ENCODE data around the gene DAPP1.

DNA sequence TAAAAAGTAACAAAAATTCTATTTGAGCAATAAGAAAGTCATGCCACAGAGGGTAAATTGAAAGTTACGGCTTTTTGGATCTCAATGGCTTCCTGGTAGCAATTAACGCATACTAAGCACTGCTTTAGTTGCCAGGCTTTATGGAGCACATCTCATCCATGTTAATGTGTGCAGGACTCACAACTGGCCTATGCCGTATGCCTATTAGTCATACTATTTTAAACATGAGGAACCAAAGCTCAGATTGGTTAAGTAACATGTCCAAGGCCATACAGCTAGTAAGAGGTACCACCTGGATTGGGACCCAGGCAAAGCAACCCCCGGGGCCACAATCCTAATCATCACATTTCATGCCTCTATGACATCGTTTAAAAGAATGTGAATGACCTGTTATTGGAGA is 17.1 kb downstream of the DAPP1 start:
- TF ChIP-seq CTCF (conservative IDR thresholded peaks at IDR 0.05; ENCODE audit: low read length) (no peak), EZH2phosphoT487 (IDR thresholded peaks at IDR 0.05; ENCODE audit: borderline replicate concordance, low read depth, low read length) (no peak)
